Measurements from ENCODE around the gene KCNQ2.

Gene KCNQ2

GRCh38 chr20:63417738-63418120, 54.7 kb downstream of the KCNQ2 start:
- no peaks in the 10 kb centered on the region for H3K36me3 ChIP-seq (ENCODE audit: insufficient read depth, low read length)
- no peak overlapping the region for H3K27ac ChIP-seq (ENCODE audit: low read depth, low read length)
- H3K4me3 ChIP-seq (ENCODE audit: low read length), result no peak overlapping the region
- no peaks in the 10 kb centered on the region for H3K4me1 ChIP-seq (ENCODE audit: insufficient read depth, low read length)
- H3K27me3 ChIP-seq (ENCODE audit: insufficient read depth, low read length), result no peaks in the 10 kb centered on the region
- WGBS, result 86% methylated on average over 23 of the region's 23 CpGs
- no peaks in the 10 kb centered on the region for H3K9me3 ChIP-seq (ENCODE audit: insufficient read depth, low read depth, low read length)
- no peak overlapping the region for H3K9ac ChIP-seq (ENCODE audit: low read depth, low read length)

GRCh38 chr20:63417097-63417737, 55.2 kb downstream of the KCNQ2 start:
- WGBS, result 79% methylated on average over 25 of the region's 25 CpGs
- Histone ChIP-seq H3K27ac (ENCODE audit: low read depth, low read length) (no peak overlapping the region), H3K36me3 (ENCODE audit: insufficient read depth, low read length) (no peaks in the 10 kb centered on the region), H3K4me1 (ENCODE audit: insufficient read depth, low read length) (no peaks in the 10 kb centered on the region), H3K9me3 (ENCODE audit: insufficient read depth, low read depth, low read length) (no peaks in the 10 kb centered on the region), H3K27me3 (ENCODE audit: insufficient read depth, low read length) (no peaks in the 10 kb centered on the region), H3K9ac (ENCODE audit: low read depth, low read length) (no peak overlapping the region), H3K4me3 (ENCODE audit: low read length) (no peak overlapping the region)

GRCh38 chr20:63416631-63417030, 55.8 kb downstream of the KCNQ2 start:
- Histone ChIP-seq H3K36me3 (ENCODE audit: insufficient read depth, low read length) (no peaks in the 10 kb centered on the region), H3K4me3 (ENCODE audit: low read length) (no peak overlapping the region), H3K27me3 (ENCODE audit: insufficient read depth, low read length) (no peaks in the 10 kb centered on the region), H3K9ac (ENCODE audit: low read depth, low read length) (no peak overlapping the region), H3K27ac (ENCODE audit: low read depth, low read length) (no peak overlapping the region), H3K4me1 (ENCODE audit: insufficient read depth, low read length) (no peaks in the 10 kb centered on the region), H3K9me3 (ENCODE audit: insufficient read depth, low read depth, low read length) (no peaks in the 10 kb centered on the region)
- 87% methylated on average over 24 of the region's 24 CpGs for WGBS

GRCh38 chr20:63415647-63416391, 56.6 kb downstream of the KCNQ2 start:
- no peak overlapping the region for H3K27ac ChIP-seq (ENCODE audit: low read depth, low read length)
- H3K27me3 ChIP-seq (ENCODE audit: insufficient read depth, low read length), result no peaks in the 10 kb centered on the region
- no peaks in the 10 kb centered on the region for H3K36me3 ChIP-seq (ENCODE audit: insufficient read depth, low read length)
- no peak overlapping the region for H3K9ac ChIP-seq (ENCODE audit: low read depth, low read length)
- H3K4me1 ChIP-seq (ENCODE audit: insufficient read depth, low read length), result no peaks in the 10 kb centered on the region
- H3K4me3 ChIP-seq (ENCODE audit: low read length), result no peak overlapping the region
- WGBS, result 94% methylated on average over 32 of the region's 32 CpGs
- H3K9me3 ChIP-seq (ENCODE audit: insufficient read depth, low read depth, low read length), result no peaks in the 10 kb centered on the region

GRCh38 chr20:63414720-63415430, 57.6 kb downstream of the KCNQ2 start:
- Histone ChIP-seq H3K27me3 (ENCODE audit: insufficient read depth, low read length) (no peaks in the 10 kb centered on the region), H3K4me1 (ENCODE audit: insufficient read depth, low read length) (no peaks in the 10 kb centered on the region), H3K4me3 (ENCODE audit: low read length) (no peak overlapping the region), H3K27ac (ENCODE audit: low read depth, low read length) (no peak overlapping the region), H3K36me3 (ENCODE audit: insufficient read depth, low read length) (no peaks in the 10 kb centered on the region), H3K9me3 (ENCODE audit: insufficient read depth, low read depth, low read length) (no peaks in the 10 kb centered on the region), H3K9ac (ENCODE audit: low read depth, low read length) (no peak overlapping the region)
- WGBS, result 95% methylated on average over 32 of the region's 45 CpGs

- no peak overlapping the region for H3K27ac ChIP-seq (ENCODE audit: low read depth, low read length)
These were observed 58.3 kb downstream of the KCNQ2 start for GRCh38 chr20:63413963-63414684.

GRCh38 chr20:63413323-63413722, 59.1 kb downstream of the KCNQ2 start:
- 94% methylated on average over 18 of the region's 18 CpGs for WGBS
- H3K4me3 ChIP-seq (ENCODE audit: low read length), result no peak overlapping the region
- H3K27me3 ChIP-seq (ENCODE audit: insufficient read depth, low read length), result no peaks in the 10 kb centered on the region
- no peaks in the 10 kb centered on the region for H3K4me1 ChIP-seq (ENCODE audit: insufficient read depth, low read length)
- H3K9ac ChIP-seq (ENCODE audit: low read depth, low read length), result no peak overlapping the region
- no peak overlapping the region for H3K27ac ChIP-seq (ENCODE audit: low read depth, low read length)
- no peaks in the 10 kb centered on the region for H3K36me3 ChIP-seq (ENCODE audit: insufficient read depth, low read length)
- H3K9me3 ChIP-seq (ENCODE audit: insufficient read depth, low read depth, low read length), result no peaks in the 10 kb centered on the region

More at GRCh38 chr20:63413963-63414684, 58.3 kb downstream of the KCNQ2 start:
- Histone ChIP-seq H3K4me1 (ENCODE audit: insufficient read depth, low read length) (no peaks in the 10 kb centered on the region), H3K9ac (ENCODE audit: low read depth, low read length) (no peak overlapping the region), H3K36me3 (ENCODE audit: insufficient read depth, low read length) (no peaks in the 10 kb centered on the region), H3K4me3 (ENCODE audit: low read length) (no peak overlapping the region), H3K9me3 (ENCODE audit: insufficient read depth, low read depth, low read length) (no peaks in the 10 kb centered on the region), H3K27me3 (ENCODE audit: insufficient read depth, low read length) (no peaks in the 10 kb centered on the region)
- 94% methylated on average over 33 of the region's 33 CpGs for WGBS

- no peak overlapping the region for H3K4me3 ChIP-seq (ENCODE audit: low read length)
- no peak overlapping the region for H3K27ac ChIP-seq (ENCODE audit: low read depth, low read length)
- no peak overlapping the region for H3K9ac ChIP-seq (ENCODE audit: low read depth, low read length)
- 95% methylated on average over 6 of the region's 8 CpGs for WGBS
- H3K27me3 ChIP-seq (ENCODE audit: insufficient read depth, low read length), result no peaks in the 10 kb centered on the region
- no peaks in the 10 kb centered on the region for H3K36me3 ChIP-seq (ENCODE audit: insufficient read depth, low read length)
- no peaks in the 10 kb centered on the region for H3K9me3 ChIP-seq (ENCODE audit: insufficient read depth, low read depth, low read length)
- H3K4me1 ChIP-seq (ENCODE audit: insufficient read depth, low read length), result no peaks in the 10 kb centered on the region
These were observed 59.6 kb downstream of the KCNQ2 start for GRCh38 chr20:63412889-63413288.

- Histone ChIP-seq H3K27me3 (ENCODE audit: insufficient read depth, low read length) (no peaks in the 10 kb centered on the region), H3K9me3 (ENCODE audit: insufficient read depth, low read depth, low read length) (no peaks in the 10 kb centered on the region), H3K27ac (ENCODE audit: low read depth, low read length) (no peak overlapping the region), H3K4me3 (ENCODE audit: low read length) (no peak overlapping the region), H3K4me1 (ENCODE audit: insufficient read depth, low read length) (no peaks in the 10 kb centered on the region), H3K36me3 (ENCODE audit: insufficient read depth, low read length) (no peaks in the 10 kb centered on the region), H3K9ac (ENCODE audit: low read depth, low read length) (no peak overlapping the region)
- WGBS, result 94% methylated on average over 39 of the region's 39 CpGs
These were observed 60.4 kb downstream of the KCNQ2 start for GRCh38 chr20:63411898-63412631.

- Histone ChIP-seq H3K36me3 (ENCODE audit: insufficient read depth, low read length) (no peaks in the 10 kb centered on the region), H3K27ac (ENCODE audit: low read depth, low read length) (no peak overlapping the region), H3K4me3 (ENCODE audit: low read length) (no peak overlapping the region), H3K9ac (ENCODE audit: low read depth, low read length) (no peak overlapping the region), H3K4me1 (ENCODE audit: insufficient read depth, low read length) (no peaks in the 10 kb centered on the region), H3K27me3 (ENCODE audit: insufficient read depth, low read length) (no peaks in the 10 kb centered on the region), H3K9me3 (ENCODE audit: insufficient read depth, low read depth, low read length) (no peaks in the 10 kb centered on the region)
- WGBS, result 94% methylated on average over 27 of the region's 27 CpGs
These were observed 61.1 kb downstream of the KCNQ2 start for GRCh38 chr20:63411151-63411897.

Data from HUES64 (cell line).